T-helper 2 cell treated with Interferon-gamma antibody and Interleukin-4, amounts not matched to agents 5 μg/mL and 100 μg/mL, for 36 hours (primary cell): Measurements from ENCODE around the gene POLR3B.

Experiments used
- DNase-seq: peaks from one replicate; pipeline ENCODE4 v3.0.0; 2021; ENCODE audit warnings: low spot score
- H3K27ac Mint-ChIP-seq: one replicate; pipeline ENCODE4 v1.8.0; 2021; ENCODE audit warnings: mild to moderate bottlenecking, mixed read lengths
- H3K27me3 Mint-ChIP-seq: one replicate; pipeline ENCODE4 v1.8.0; 2021; ENCODE audit warnings: low read depth, mixed read lengths
- H3K36me3 Mint-ChIP-seq: one replicate; pipeline ENCODE4 v1.8.0; 2021; ENCODE audit warnings: low read depth, mixed read lengths
- H3K4me1 Mint-ChIP-seq: one replicate; pipeline ENCODE4 v1.8.0; 2021; ENCODE audit warnings: low read depth, mixed read lengths
- H3K4me3 Mint-ChIP-seq: one replicate; pipeline ENCODE4 v1.8.0; 2022; ENCODE audit warnings: mild to moderate bottlenecking, moderate library complexity, mixed read lengths
- H3K9me3 Mint-ChIP-seq: one replicate; pipeline ENCODE4 v1.8.0; 2021; ENCODE audit warnings: mixed read lengths

The POLR3B gene

GRCh38 chr12:106487664-106488063 is 130.1 kb downstream of the POLR3B start:
- H3K36me3 Mint-ChIP-seq = no peaks in the 10 kb centered on the region
- H3K27ac Mint-ChIP-seq = no peak overlapping the region
- DNase-seq = no peak
- no peaks in the 10 kb centered on the region for H3K27me3 Mint-ChIP-seq
- no peaks in the 10 kb centered on the region for H3K4me1 Mint-ChIP-seq
- no peaks in the 10 kb centered on the region for H3K9me3 Mint-ChIP-seq
- H3K4me3 Mint-ChIP-seq = no peak overlapping the region

GRCh38 chr12:106488884-106489283 is 131.3 kb downstream of the POLR3B start:
- no peaks in the 10 kb centered on the region for H3K36me3 Mint-ChIP-seq
- H3K4me1 Mint-ChIP-seq = no peaks in the 10 kb centered on the region
- no peak for DNase-seq

DNA sequence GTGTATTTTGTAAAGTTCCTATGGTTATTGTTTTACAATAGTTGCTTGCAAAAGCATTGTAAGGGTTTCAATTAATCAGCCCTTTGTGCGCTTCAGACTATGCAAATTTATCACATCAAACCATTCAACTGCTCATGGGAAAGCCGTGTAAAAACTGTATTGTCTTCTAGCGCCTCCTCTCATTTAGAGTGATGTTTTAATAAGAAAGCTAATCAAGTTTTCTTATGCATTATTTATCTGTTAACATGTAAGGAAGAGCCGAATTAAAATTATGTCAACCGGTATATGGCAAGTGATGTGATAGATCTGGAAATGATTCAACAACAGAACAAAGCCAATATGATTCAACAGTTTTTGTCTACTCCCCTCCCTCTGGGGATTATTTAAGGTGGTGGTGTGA is 132.7 kb downstream of the POLR3B start:
- Mint-ChIP-seq H3K36me3 (no peaks in the 10 kb centered on the region), H3K27me3 (no peaks in the 10 kb centered on the region), H3K4me3 (no peak overlapping the region), H3K27ac (no peak overlapping the region), H3K9me3 (no peaks in the 10 kb centered on the region), H3K4me1 (no peaks in the 10 kb centered on the region)
- no peak for DNase-seq

More at GRCh38 chr12:106488884-106489283, 131.3 kb downstream of the POLR3B start:
- H3K9me3 Mint-ChIP-seq = no peaks in the 10 kb centered on the region
- no peak overlapping the region for H3K27ac Mint-ChIP-seq
- no peak overlapping the region for H3K4me3 Mint-ChIP-seq
- no peaks in the 10 kb centered on the region for H3K27me3 Mint-ChIP-seq

DNA sequence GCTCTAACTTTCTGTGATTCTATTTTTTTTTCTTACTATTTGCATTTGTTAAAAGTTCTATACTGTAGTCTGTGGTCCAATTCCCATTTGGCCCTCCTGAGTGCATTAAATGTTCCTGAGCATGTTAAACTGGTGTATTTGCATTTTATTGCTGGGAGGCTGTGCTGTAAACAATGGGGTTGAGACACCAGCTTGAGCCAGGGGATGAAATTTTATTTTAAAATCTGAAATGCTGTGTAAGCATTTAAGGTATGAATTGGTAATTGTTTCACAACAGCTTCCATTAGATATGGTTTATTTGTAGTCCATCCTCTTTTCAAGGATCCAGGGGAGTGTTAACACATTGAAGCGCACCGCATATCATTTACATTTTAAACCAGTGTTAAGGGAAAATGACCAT is 135.3 kb downstream of the POLR3B start:
- H3K4me1 Mint-ChIP-seq = no peaks in the 10 kb centered on the region
- H3K9me3 Mint-ChIP-seq = no peaks in the 10 kb centered on the region
- H3K27ac Mint-ChIP-seq = no peak overlapping the region
- no peak for DNase-seq
- H3K36me3 Mint-ChIP-seq = no peaks in the 10 kb centered on the region
- H3K4me3 Mint-ChIP-seq = no peak overlapping the region
- H3K27me3 Mint-ChIP-seq = no peaks in the 10 kb centered on the region

GRCh38 chr12:106493531-106493930 is 136.0 kb downstream of the POLR3B start:
- H3K27ac Mint-ChIP-seq = no peak overlapping the region
- H3K4me1 Mint-ChIP-seq = no peaks in the 10 kb centered on the region
- H3K27me3 Mint-ChIP-seq = no peaks in the 10 kb centered on the region
- no peak for DNase-seq
- H3K36me3 Mint-ChIP-seq = peaks cover 3% of the 10 kb centered on the region
- H3K4me3 Mint-ChIP-seq = no peak overlapping the region
- H3K9me3 Mint-ChIP-seq = no peaks in the 10 kb centered on the region

DNA sequence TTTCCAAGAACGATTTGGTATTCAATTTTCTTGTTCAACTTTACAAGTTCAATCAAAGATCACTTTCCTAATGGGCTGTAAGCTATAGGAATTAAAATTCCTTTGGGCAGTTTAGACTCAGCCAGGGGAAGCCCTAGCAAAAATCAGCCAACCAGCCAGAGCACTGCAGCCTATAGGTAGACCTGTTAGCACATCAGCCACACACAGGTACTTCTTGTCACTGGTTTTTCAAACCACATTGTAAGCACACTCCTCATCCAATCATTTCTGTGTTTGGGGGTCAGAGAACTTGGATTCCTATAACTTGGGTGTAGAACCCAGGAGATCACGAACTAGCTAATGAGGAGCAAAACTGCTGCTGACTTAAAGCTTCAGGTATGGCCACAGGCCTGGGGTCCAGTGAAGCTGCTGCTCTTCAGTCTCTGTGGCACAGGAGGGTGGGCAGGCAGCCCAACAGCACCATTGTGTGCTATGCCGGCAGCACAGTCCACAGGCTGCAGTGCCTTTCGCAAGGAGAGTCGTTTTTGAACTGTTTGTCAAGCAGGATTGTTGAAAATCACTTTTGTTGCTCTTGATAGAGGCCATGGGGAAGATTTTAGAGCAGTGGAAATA is 137.9 kb downstream of the POLR3B start:
- H3K36me3 Mint-ChIP-seq = peaks cover 10% of the 10 kb centered on the region

DNA sequence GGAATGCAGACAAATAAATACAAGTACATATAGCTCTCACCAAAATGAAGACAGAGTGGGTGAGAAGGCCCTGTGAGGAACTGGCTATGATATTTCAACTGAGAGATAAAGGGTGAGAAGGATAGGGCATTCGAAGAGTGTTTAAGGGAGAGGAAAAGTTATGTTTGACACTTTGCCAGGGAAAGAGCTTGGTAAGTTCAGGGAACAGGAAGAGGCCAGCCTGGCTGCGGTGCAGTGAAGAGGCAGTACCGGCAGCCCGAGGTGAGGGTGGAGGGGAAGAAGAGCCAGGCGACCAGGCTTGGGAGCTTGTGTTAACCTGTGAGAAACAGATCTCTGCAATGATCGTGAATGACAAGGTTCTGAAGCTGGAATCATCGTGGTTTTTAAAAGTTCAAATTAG is 140.5 kb downstream of the POLR3B start:
- no peaks in the 10 kb centered on the region for H3K4me1 Mint-ChIP-seq
- DNase-seq = no peak
- H3K36me3 Mint-ChIP-seq = peaks cover 11% of the 10 kb centered on the region
- no peak overlapping the region for H3K27ac Mint-ChIP-seq
- no peaks in the 10 kb centered on the region for H3K9me3 Mint-ChIP-seq
- no peaks in the 10 kb centered on the region for H3K27me3 Mint-ChIP-seq
- no peak overlapping the region for H3K4me3 Mint-ChIP-seq

More for the DNA sequence above, 137.9 kb downstream of the POLR3B start:
- no peaks in the 10 kb centered on the region for H3K4me1 Mint-ChIP-seq
- no peak overlapping the region for H3K4me3 Mint-ChIP-seq
- H3K9me3 Mint-ChIP-seq = no peaks in the 10 kb centered on the region
- no peak for DNase-seq
- H3K27ac Mint-ChIP-seq = no peak overlapping the region
- H3K27me3 Mint-ChIP-seq = no peaks in the 10 kb centered on the region

DNA sequence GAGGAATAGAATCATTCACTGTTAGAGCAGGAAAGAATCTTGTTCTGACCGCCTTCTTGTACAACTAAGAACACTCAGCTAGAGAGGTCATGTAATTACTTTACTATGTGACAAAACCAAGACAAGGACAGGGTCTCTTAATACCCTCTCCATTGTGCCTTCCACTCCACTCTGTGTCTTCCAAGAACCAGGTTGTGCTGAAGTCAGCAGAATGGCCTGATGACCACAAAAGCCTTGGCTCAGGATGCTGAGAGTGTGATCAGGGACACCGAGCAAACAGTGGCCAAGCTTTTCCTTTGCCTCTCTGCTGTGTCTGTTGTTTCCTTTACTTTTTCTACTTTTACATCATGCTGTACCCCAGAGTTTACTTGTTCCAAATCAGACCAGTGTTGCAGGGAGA is 142.1 kb downstream of the POLR3B start:
- Mint-ChIP-seq H3K4me1 (no peaks in the 10 kb centered on the region), H3K27ac (no peak overlapping the region), H3K27me3 (no peaks in the 10 kb centered on the region), H3K9me3 (no peaks in the 10 kb centered on the region), H3K4me3 (no peak overlapping the region), H3K36me3 (peaks cover 11% of the 10 kb centered on the region)
- no peak for DNase-seq

DNA sequence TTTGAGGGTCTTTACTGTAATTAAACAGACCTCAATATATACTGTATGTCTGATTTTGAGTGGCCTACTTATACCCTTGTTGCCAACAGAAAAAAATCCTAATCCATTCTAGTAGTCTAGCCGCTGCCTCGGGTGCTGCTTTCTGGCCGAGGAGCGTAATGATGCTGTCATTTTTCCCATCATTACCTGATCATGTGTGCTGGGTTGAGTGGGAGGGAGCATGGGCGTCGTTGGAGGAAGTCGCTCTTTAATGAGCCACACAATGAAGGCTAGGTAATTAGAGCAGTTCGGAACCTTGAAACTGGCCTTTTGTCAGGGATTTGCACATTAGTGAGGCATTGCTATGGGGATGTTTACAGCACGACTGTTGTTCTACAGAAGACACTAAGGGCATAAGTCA is 149.1 kb downstream of the POLR3B start:
- Mint-ChIP-seq H3K9me3 (no peaks in the 10 kb centered on the region), H3K4me1 (no peaks in the 10 kb centered on the region), H3K36me3 (no peaks in the 10 kb centered on the region), H3K4me3 (no peak overlapping the region), H3K27ac (no peak overlapping the region), H3K27me3 (no peaks in the 10 kb centered on the region)
- no peak for DNase-seq

GRCh38 chr12:106508966-106509365 is 151.4 kb downstream of the POLR3B start:
- Mint-ChIP-seq H3K36me3 (no peaks in the 10 kb centered on the region), H3K27me3 (no peaks in the 10 kb centered on the region), H3K4me1 (no peaks in the 10 kb centered on the region), H3K9me3 (no peaks in the 10 kb centered on the region), H3K4me3 (no peak overlapping the region), H3K27ac (no peak overlapping the region)
- DNase-seq = no peak

DNA sequence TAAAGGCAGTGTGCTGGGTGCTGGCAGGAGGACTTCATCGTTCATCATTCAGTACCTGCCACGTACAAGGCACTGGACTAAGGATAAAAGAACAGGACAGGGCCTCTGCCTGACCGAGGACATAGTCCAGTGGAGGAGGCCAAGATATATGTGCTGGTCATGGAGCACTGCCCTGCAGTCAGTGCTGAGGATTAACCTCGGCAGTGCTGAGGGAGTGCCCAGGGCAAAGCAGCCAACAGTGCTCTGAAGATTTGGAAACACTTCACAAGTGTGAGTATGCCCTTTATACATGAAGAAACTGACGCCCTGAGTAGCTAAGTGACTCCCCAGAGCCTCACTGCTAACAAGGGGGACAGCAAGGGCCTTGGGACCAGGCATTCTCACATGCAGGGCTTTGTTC is 153.8 kb downstream of the POLR3B start:
- H3K27ac Mint-ChIP-seq = no peak overlapping the region
- no peak overlapping the region for H3K4me3 Mint-ChIP-seq
- no peaks in the 10 kb centered on the region for H3K36me3 Mint-ChIP-seq
- H3K9me3 Mint-ChIP-seq = no peaks in the 10 kb centered on the region
- no peak for DNase-seq
- H3K4me1 Mint-ChIP-seq = no peaks in the 10 kb centered on the region
- H3K27me3 Mint-ChIP-seq = no peaks in the 10 kb centered on the region

GRCh38 chr12:106517314-106517713 is 159.8 kb downstream of the POLR3B start:
- no peaks in the 10 kb centered on the region for H3K4me1 Mint-ChIP-seq
- no peak for DNase-seq
- H3K36me3 Mint-ChIP-seq = no peaks in the 10 kb centered on the region
- no peaks in the 10 kb centered on the region for H3K27me3 Mint-ChIP-seq
- no peak overlapping the region for H3K27ac Mint-ChIP-seq
- H3K4me3 Mint-ChIP-seq = no peak overlapping the region
- no peaks in the 10 kb centered on the region for H3K9me3 Mint-ChIP-seq

- no peak overlapping the region for H3K4me3 Mint-ChIP-seq
- DNase-seq = no peak
- no peaks in the 10 kb centered on the region for H3K9me3 Mint-ChIP-seq
- no peaks in the 10 kb centered on the region for H3K36me3 Mint-ChIP-seq
- no peak overlapping the region for H3K27ac Mint-ChIP-seq
- no peaks in the 10 kb centered on the region for H3K4me1 Mint-ChIP-seq
- H3K27me3 Mint-ChIP-seq = peaks cover 3% of the 10 kb centered on the region
Observed at GRCh38 chr12:106519607-106520021, 162.1 kb downstream of the POLR3B start.

- no peaks in the 10 kb centered on the region for H3K4me1 Mint-ChIP-seq
- DNase-seq = no peak
- no peak overlapping the region for H3K4me3 Mint-ChIP-seq
- H3K27ac Mint-ChIP-seq = no peak overlapping the region
- peaks cover 7% of the 10 kb centered on the region for H3K27me3 Mint-ChIP-seq
- H3K36me3 Mint-ChIP-seq = no peaks in the 10 kb centered on the region
- no peaks in the 10 kb centered on the region for H3K9me3 Mint-ChIP-seq
Observed at GRCh38 chr12:106521901-106522300, 164.4 kb downstream of the POLR3B start.

GRCh38 chr12:106522708-106523107 is 165.2 kb downstream of the POLR3B start:
- no peaks in the 10 kb centered on the region for H3K4me1 Mint-ChIP-seq
- no peaks in the 10 kb centered on the region for H3K36me3 Mint-ChIP-seq
- peaks cover 9% of the 10 kb centered on the region for H3K27me3 Mint-ChIP-seq
- DNase-seq = no peak
- no peaks in the 10 kb centered on the region for H3K9me3 Mint-ChIP-seq
- no peak overlapping the region for H3K27ac Mint-ChIP-seq
- H3K4me3 Mint-ChIP-seq = no peak overlapping the region
